Liver (tissue), 9 donors: ENCODE results near the gene FAM241A. TPM values are rescaled to one million over a fixed set of nuclear protein-coding genes. Genes with fewer than 3 reads are reported as not detected.

ENCODE experiments used
- DNase-seq: peaks from one replicate; pipeline ENCODE4 v3.0.0-alpha.2; 2017; ENCODE audit warnings: low spot score
- H3K27ac ChIP-seq, 2 donors: one replicate each; pipeline ENCODE4 v1.7.0; 2013; ENCODE audit warnings: inconsistent platforms in 2 of 2, low read length in 2 of 2, control low read depth in 1 of 2, low read depth in 1 of 2, mild to moderate bottlenecking in 1 of 2
- H3K27me3 ChIP-seq, 4 donors: one replicate each; pipeline versions ENCODE4 v1.6.1 to v1.7.0; 2013; ENCODE audit warnings: low read length in 3 of 4, inconsistent platforms in 1 of 4, mild to moderate bottlenecking in 1 of 4, moderate library complexity in 1 of 4; ENCODE audit not compliant: control insufficient read depth in 4 of 4, insufficient read depth in 4 of 4
- H3K36me3 ChIP-seq, 4 donors: one replicate each; pipeline versions ENCODE4 v1.6.1 to v1.7.0; 2013; ENCODE audit warnings: low read length in 3 of 4, mild to moderate bottlenecking in 3 of 4, low read depth in 1 of 4, moderate library complexity in 1 of 4; ENCODE audit not compliant: control insufficient read depth in 4 of 4, insufficient read depth in 3 of 4
- H3K4me1 ChIP-seq, 4 donors: one replicate each; pipeline versions ENCODE4 v1.6.1 to v1.7.0; 2013; ENCODE audit warnings: low read length in 3 of 4, mild to moderate bottlenecking in 3 of 4, moderate library complexity in 1 of 4; ENCODE audit not compliant: control insufficient read depth in 4 of 4, insufficient read depth in 4 of 4
- H3K4me3 ChIP-seq, 3 donors: one replicate each; pipeline versions ENCODE4 v1.6.1 to v1.7.0; 2013; ENCODE audit warnings: low read length in 3 of 3, control low read depth in 1 of 3, low read depth in 1 of 3, mild to moderate bottlenecking in 1 of 3
- H3K9ac ChIP-seq, 2 donors: one replicate each; pipeline ENCODE4 v1.7.0; 2013; ENCODE audit warnings: low read length in 2 of 2, mild to moderate bottlenecking in 2 of 2, moderate library complexity in 2 of 2, control low read depth in 1 of 2, low read depth in 1 of 2
- H3K9me3 ChIP-seq, 4 donors: one replicate each; pipeline versions ENCODE4 v1.6.1 to v1.7.0; 2013; ENCODE audit warnings: low read length in 3 of 4; ENCODE audit not compliant: control insufficient read depth in 4 of 4
- EGR1 ChIP-seq, 2 donors: IDR thresholded peaks; 2 replicates each; pipeline ENCODE4 v1.6.1; 2016 to 2018; ENCODE audit warnings: antibody characterized with exemption in 2 of 2, low read depth in 2 of 2
- FOXA1 ChIP-seq: IDR thresholded peaks from 2 replicates; pipeline ENCODE4 v1.6.1; 2016; ENCODE audit warnings: antibody characterized with exemption
- FOXA2 ChIP-seq: IDR thresholded peaks from 2 replicates; pipeline ENCODE4 v1.6.1; 2016; ENCODE audit warnings: antibody characterized with exemption
- GABPA ChIP-seq, 2 donors: IDR thresholded peaks in 1 of 2; conservative IDR thresholded peaks in 1 of 2; 2 replicates each; pipeline ENCODE4 v1.6.1; 2016; ENCODE audit warnings: antibody characterized with exemption in 2 of 2, mild to moderate bottlenecking in 1 of 2, moderate library complexity in 1 of 2
- HNF4A ChIP-seq, 2 donors: conservative IDR thresholded peaks; 2 replicates each; pipeline ENCODE4 v1.6.1; 2016; ENCODE audit warnings: antibody characterized with exemption in 2 of 2, mild to moderate bottlenecking in 2 of 2
- JUND ChIP-seq, 2 donors: IDR thresholded peaks; 2 replicates each; pipeline ENCODE4 v1.6.1; 2016; ENCODE audit warnings: antibody characterized with exemption in 2 of 2
- NR2F2 ChIP-seq: IDR thresholded peaks from 2 replicates; pipeline ENCODE4 v1.6.1; 2016; ENCODE audit warnings: antibody characterized with exemption
- RAD21 ChIP-seq, 2 donors: IDR thresholded peaks; 2 replicates each; pipeline ENCODE4 v1.6.1; 2016; ENCODE audit warnings: antibody characterized with exemption in 2 of 2, mild to moderate bottlenecking in 2 of 2
- RXRA ChIP-seq, 2 donors: IDR thresholded peaks; 2 replicates each; pipeline ENCODE4 v1.6.1; 2017 to 2018; ENCODE audit warnings: antibody characterized with exemption in 2 of 2, mild to moderate bottlenecking in 1 of 2
- SP1 ChIP-seq: IDR thresholded peaks from 2 replicates; pipeline ENCODE4 v1.6.1; 2018; ENCODE audit warnings: antibody characterized with exemption, mild to moderate bottlenecking
- TAF1 ChIP-seq: conservative IDR thresholded peaks from 2 replicates; pipeline ENCODE4 v1.6.1; 2016; ENCODE audit warnings: antibody characterized with exemption, mild to moderate bottlenecking
- WGBS: extraction: QIAGEN DNeasy Blood & Tissue Kit; methylation state at CpG from one replicate; pipeline ENCODE4 v1.1.7; 2013; 5-methylcytosine and 5-hydroxymethylcytosine counted together
- polyA plus RNA-seq, 2 donors: library from polyadenylated mRNA; stranded (reverse) in 1 of 2; unstranded in 1 of 2; fragments of 200-250 nt in 1 of 2; fragments of >200 nt in 1 of 2; fragmentation: Nextera tagmentation in 1 of 2; extraction: Ambion mirVana in 1 of 2; gene quantifications; one replicate each; pipeline versions ENCODE4 v1.2.1 to v1.2.3, GENCODE V29; 2013 to 2015
- total RNA-seq, 2 donors: library from RNA; depleted of rRNA; stranded (reverse); fragments of >200 nt; gene quantifications; one replicate each; pipeline ENCODE4 v1.2.3, GENCODE V29; 2014
- TF ChIP-seq, protein P1 (sequence below): IDR thresholded peaks from 2 replicates; pipeline ENCODE4 v1.6.1; 2016; ENCODE audit warnings: antibody characterized with exemption
- TF ChIP-seq, protein P2 (sequence below): fragments of 150-350 bp; IDR thresholded peaks from 2 replicates; pipeline ENCODE4 v1.5.1; 2017; ENCODE audit warnings: improper control_type of control experiment, low read depth, low read length; ENCODE audit not compliant: missing input control
- TF ChIP-seq, protein P3 (sequence below): IDR thresholded peaks from 2 replicates; pipeline ENCODE4 v1.6.1; 2016; ENCODE audit warnings: antibody characterized with exemption
- TF ChIP-seq, protein P4 (sequence below): IDR thresholded peaks from 2 replicates; pipeline ENCODE4 v1.6.1; 2016; ENCODE audit warnings: antibody characterized with exemption, mild to moderate bottlenecking
- donor health status: healthy.
- donor health status: healthy.
- donor health status: healthy.
- donor health status: healthy.
- donor health status: healthy.

The FAM241A gene
- total and polyA plus RNA-seq, 4 donors, result 1.1 to 2.3 (median 1.7) TPM

DNA sequence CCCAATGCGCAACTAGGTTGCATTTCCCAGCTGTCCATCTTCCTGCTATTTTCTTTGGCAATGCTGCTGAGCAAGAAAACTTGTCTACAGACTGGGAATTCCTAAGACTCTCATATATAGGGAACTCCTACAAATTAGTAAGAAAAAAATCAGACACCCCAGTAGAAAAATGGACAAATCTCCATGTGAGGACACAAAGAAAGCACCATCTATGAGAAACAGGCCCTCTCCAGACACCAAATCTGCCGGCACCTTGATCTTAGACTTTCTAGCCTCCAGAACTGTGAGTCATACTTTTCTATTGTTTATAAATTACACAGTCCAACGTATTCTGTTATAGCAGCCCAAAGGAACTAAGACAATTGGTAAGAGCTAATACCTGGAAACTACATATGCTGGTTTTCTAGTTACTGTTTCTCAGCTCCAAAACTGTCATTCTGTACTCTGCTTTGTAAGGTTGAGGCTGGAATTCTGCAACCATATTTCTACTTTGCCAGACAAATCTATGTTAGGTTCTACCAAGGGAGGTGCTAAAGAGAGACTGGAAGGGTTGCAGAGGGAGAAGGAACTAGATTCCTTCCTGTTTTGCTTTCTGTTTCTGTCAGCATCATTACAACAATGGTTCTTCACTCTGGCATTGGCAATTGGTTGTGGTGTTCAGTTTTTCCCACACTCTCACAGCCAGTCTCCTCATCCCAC lies 35.7 kb upstream of the FAM241A start:
- no peak for TF ChIP-seq NR2F2
- no peak for TF ChIP-seq GABPA (IDR thresholded peaks at IDR 0.05 in 1 of 2, conservative IDR thresholded peaks at IDR 0.05 in 1 of 2)
- TF ChIP-seq, protein P1, sequence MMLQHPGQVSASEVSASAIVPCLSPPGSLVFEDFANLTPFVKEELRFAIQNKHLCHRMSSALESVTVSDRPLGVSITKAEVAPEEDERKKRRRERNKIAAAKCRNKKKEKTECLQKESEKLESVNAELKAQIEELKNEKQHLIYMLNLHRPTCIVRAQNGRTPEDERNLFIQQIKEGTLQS, result no peak
- TF ChIP-seq HNF4A (conservative IDR thresholded peaks at IDR 0.05), result no peak
- Histone ChIP-seq H3K4me1 (peaks cover 0 to 15% (median 11%) of the 10 kb centered on the region in 4 donors), H3K27me3 (no peaks in the 10 kb centered on the region), H3K27ac (no peak overlapping the region), H3K4me3 (no peak overlapping the region), H3K36me3 (no peaks in the 10 kb centered on the region), H3K9me3 (no peaks in the 10 kb centered on the region), H3K9ac (no peak overlapping the region)
- 76% methylated on average over 3 of the region's 3 CpGs for WGBS
- no peak for DNase-seq

DNA sequence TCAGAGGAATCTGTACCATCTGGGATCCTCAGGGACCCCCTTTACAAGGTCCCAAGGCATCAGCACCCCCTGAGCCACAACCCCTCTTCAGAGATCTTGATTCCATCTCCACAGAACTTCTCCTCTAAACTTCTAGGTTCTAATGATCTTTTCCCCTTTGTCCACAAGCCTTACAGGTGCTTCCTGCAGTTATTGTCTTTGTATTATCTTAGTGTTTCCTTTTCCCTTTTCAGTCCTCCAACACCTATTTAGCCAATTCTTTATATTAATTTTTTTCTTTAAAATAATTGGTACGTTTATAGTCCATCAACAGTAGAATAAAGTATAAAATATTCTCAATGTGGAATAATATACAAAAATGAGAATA lies 35.2 kb upstream of the FAM241A start:
- Histone ChIP-seq H3K4me1 (peaks cover 0 to 15% (median 11%) of the 10 kb centered on the region in 4 donors), H3K9me3 (no peaks in the 10 kb centered on the region), H3K27me3 (no peaks in the 10 kb centered on the region), H3K9ac (no peak overlapping the region), H3K36me3 (no peaks in the 10 kb centered on the region), H3K4me3 (no peak overlapping the region), H3K27ac (no peak overlapping the region)
- TF ChIP-seq, protein P2, sequence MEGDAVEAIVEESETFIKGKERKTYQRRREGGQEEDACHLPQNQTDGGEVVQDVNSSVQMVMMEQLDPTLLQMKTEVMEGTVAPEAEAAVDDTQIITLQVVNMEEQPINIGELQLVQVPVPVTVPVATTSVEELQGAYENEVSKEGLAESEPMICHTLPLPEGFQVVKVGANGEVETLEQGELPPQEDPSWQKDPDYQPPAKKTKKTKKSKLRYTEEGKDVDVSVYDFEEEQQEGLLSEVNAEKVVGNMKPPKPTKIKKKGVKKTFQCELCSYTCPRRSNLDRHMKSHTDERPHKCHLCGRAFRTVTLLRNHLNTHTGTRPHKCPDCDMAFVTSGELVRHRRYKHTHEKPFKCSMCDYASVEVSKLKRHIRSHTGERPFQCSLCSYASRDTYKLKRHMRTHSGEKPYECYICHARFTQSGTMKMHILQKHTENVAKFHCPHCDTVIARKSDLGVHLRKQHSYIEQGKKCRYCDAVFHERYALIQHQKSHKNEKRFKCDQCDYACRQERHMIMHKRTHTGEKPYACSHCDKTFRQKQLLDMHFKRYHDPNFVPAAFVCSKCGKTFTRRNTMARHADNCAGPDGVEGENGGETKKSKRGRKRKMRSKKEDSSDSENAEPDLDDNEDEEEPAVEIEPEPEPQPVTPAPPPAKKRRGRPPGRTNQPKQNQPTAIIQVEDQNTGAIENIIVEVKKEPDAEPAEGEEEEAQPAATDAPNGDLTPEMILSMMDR, result no peak
- TF ChIP-seq TAF1 (no peak), JUND (IDR thresholded peaks at IDR 0.05) (no peak), NR2F2 (no peak), FOXA2 (no peak)
- TF ChIP-seq, protein P1, result no peak
- DNase-seq, result no peak
- 82% methylated on average over 1 of the region's 1 CpG for WGBS

DNA sequence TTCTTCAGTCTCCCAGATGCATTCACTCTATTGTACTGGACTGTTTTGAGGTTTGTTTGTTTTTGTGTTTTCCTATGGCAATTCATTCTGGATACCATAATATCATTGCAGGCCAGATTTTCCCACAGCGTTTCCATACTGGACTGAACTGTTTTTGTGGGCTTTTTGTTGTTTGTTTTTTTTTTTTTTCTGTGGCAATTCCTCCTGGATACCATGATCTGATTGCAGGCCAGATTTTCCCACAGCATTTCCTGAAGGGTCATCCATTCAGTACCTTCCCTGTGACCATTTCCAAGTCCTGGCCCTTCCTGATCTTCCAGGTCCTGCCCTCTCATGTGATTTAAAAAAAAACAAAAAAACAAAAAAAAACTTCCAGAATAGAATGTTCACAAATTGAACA lies 33.9 kb upstream of the FAM241A start:
- no peak for DNase-seq
- Histone ChIP-seq H3K36me3 (no peaks in the 10 kb centered on the region), H3K4me1 (peaks cover 0 to 15% (median 11%) of the 10 kb centered on the region in 4 donors), H3K27ac (no peak overlapping the region), H3K9ac (no peak overlapping the region), H3K4me3 (no peak overlapping the region), H3K27me3 (no peaks in the 10 kb centered on the region), H3K9me3 (no peaks in the 10 kb centered on the region)
- WGBS, result 94% methylated on average over 1 of the region's 1 CpG
- no peak for TF ChIP-seq EGR1 (IDR thresholded peaks at IDR 0.05; ENCODE audit: low read depth in 2 of 2)
- TF ChIP-seq RAD21 (IDR thresholded peaks at IDR 0.05), result no peak
- TF ChIP-seq, protein P3, sequence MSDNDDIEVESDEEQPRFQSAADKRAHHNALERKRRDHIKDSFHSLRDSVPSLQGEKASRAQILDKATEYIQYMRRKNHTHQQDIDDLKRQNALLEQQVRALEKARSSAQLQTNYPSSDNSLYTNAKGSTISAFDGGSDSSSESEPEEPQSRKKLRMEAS, result no peak
- TF ChIP-seq GABPA (IDR thresholded peaks at IDR 0.05 in 1 of 2, conservative IDR thresholded peaks at IDR 0.05 in 1 of 2), result no peak
- TF ChIP-seq NR2F2, result no peak
- no peak for TF ChIP-seq FOXA2
- no peak for TF ChIP-seq FOXA1
- TF ChIP-seq, protein P4, sequence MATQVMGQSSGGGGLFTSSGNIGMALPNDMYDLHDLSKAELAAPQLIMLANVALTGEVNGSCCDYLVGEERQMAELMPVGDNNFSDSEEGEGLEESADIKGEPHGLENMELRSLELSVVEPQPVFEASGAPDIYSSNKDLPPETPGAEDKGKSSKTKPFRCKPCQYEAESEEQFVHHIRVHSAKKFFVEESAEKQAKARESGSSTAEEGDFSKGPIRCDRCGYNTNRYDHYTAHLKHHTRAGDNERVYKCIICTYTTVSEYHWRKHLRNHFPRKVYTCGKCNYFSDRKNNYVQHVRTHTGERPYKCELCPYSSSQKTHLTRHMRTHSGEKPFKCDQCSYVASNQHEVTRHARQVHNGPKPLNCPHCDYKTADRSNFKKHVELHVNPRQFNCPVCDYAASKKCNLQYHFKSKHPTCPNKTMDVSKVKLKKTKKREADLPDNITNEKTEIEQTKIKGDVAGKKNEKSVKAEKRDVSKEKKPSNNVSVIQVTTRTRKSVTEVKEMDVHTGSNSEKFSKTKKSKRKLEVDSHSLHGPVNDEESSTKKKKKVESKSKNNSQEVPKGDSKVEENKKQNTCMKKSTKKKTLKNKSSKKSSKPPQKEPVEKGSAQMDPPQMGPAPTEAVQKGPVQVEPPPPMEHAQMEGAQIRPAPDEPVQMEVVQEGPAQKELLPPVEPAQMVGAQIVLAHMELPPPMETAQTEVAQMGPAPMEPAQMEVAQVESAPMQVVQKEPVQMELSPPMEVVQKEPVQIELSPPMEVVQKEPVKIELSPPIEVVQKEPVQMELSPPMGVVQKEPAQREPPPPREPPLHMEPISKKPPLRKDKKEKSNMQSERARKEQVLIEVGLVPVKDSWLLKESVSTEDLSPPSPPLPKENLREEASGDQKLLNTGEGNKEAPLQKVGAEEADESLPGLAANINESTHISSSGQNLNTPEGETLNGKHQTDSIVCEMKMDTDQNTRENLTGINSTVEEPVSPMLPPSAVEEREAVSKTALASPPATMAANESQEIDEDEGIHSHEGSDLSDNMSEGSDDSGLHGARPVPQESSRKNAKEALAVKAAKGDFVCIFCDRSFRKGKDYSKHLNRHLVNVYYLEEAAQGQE, result no peak
- TF ChIP-seq TAF1, result no peak
- no peak for TF ChIP-seq HNF4A (conservative IDR thresholded peaks at IDR 0.05)
- TF ChIP-seq, protein P2, result no peak
- TF ChIP-seq, protein P1, result no peak
- TF ChIP-seq SP1, result no peak
- TF ChIP-seq RXRA (IDR thresholded peaks at IDR 0.05), result no peak
